ENCODE measurements around the gene PLCG1. TPM values are rescaled to one million over a fixed set of nuclear protein-coding genes. Genes with fewer than 3 reads are reported as not detected.
"Not testable (repeated sequence)": the region's sequence is repeated elsewhere in the genome, so short reads cannot be mapped to it uniquely, and the experiment has no call there.

The PLCG1 gene
- total RNA-seq, 1 donor from 2014 or later: 104 TPM

- DNase-seq: no peak
Observed at GRCh38 chr20:41124451-41125094, 12.8 kb upstream of the PLCG1 start.

- DNase-seq: no peak
Observed at GRCh38 chr20:41125530-41126457, 11.5 kb upstream of the PLCG1 start.

GRCh38 chr20:41126719-41127118 lies 10.6 kb upstream of the PLCG1 start:
- no peak for DNase-seq

- not testable (repeated sequence) for DNase-seq
Observed at GRCh38 chr20:41128317-41128716, 9.0 kb upstream of the PLCG1 start.

GRCh38 chr20:41131594-41132387 lies 5.6 kb upstream of the PLCG1 start:
- no peak for DNase-seq

- not testable (repeated sequence) for DNase-seq
Observed at GRCh38 chr20:41132388-41132775, 5.0 kb upstream of the PLCG1 start.

- DNase-seq: peak; percentile 36
Observed at GRCh38 chr20:41133709-41134361, 3.5 kb upstream of the PLCG1 start.

- DNase-seq: no peak
Observed at GRCh38 chr20:41134362-41135186, 2.8 kb upstream of the PLCG1 start.

GRCh38 chr20:41135187-41135887 lies 2.0 kb upstream of the PLCG1 start:
- DNase-seq: no peak

GRCh38 chr20:41135888-41136679 lies 1.3 kb upstream of the PLCG1 start:
- DNase-seq: no peak

GRCh38 chr20:41137614-41138474 lies 501 bp downstream of the PLCG1 start:
- peak; percentile 91 for DNase-seq

GRCh38 chr20:41138475-41139226 lies 1.3 kb downstream of the PLCG1 start:
- DNase-seq: no peak

- no peak for DNase-seq
Observed at GRCh38 chr20:41139227-41140093, 2.1 kb downstream of the PLCG1 start.

- DNase-seq: no peak
Observed at GRCh38 chr20:41140226-41141133, 3.1 kb downstream of the PLCG1 start.

- DNase-seq: no peak
Observed at GRCh38 chr20:41141153-41141815, 3.9 kb downstream of the PLCG1 start.

Measured in tongue (tissue), 2 donors.